ENCODE results near the gene CEMIP.

GRCh38 chr15:80854104-80854503 is 74.9 kb downstream of the CEMIP start:
- TF ChIP-seq TARDBP (IDR thresholded peaks at IDR 0.05) (no peak), HDGF (IDR thresholded peaks at IDR 0.05; ENCODE audit: borderline replicate concordance) (no peak), SP1 (IDR thresholded peaks at IDR 0.05) (no peak), FOXA1 (IDR thresholded peaks at IDR 0.05) (no peak), ZNF384 (IDR thresholded peaks at IDR 0.05) (no peak), BHLHE40 (IDR thresholded peaks at IDR 0.05; ENCODE audit: borderline replicate concordance) (no peak), FOXM1 (IDR thresholded peaks at IDR 0.05; ENCODE audit: borderline replicate concordance) (no peak)
